Natural killer cell (primary cell): Measurements from ENCODE around the gene ITGB4. TPM values are rescaled to one million over a fixed set of nuclear protein-coding genes. Genes with fewer than 3 reads are reported as not detected.

Source experiments
- ATAC-seq, 3 donors: fragments of 150-1000 bp in 2 of 3; fragments of 200-7000 bp in 1 of 3; cut with Tn5 transposase; 1 replicate in 1 of 3; 2 replicates in 2 of 3; pipeline ENCODE4 v1.10.0; 2021; ENCODE audit warnings: mild to moderate bottlenecking in 2 of 3, moderate library complexity in 2 of 3
- DNase-seq, 2 donors: peaks; one replicate each; pipeline versions ENCODE4 v3.0.0 to v3.0.0-alpha.2; 2013 to 2021; ENCODE audit warnings: mixed read lengths in 1 of 2
- H3K27ac ChIP-seq: one replicate; pipeline ENCODE4 v1.5.1; 2013; ENCODE audit warnings: mild to moderate bottlenecking, low read length
- H3K27me3 ChIP-seq: one replicate; pipeline ENCODE4 v1.6.1; 2013; ENCODE audit warnings: low read length; ENCODE audit not compliant: control insufficient read depth, insufficient read depth
- H3K36me3 ChIP-seq: one replicate; pipeline ENCODE4 v1.6.1; 2013; ENCODE audit warnings: low read length; ENCODE audit not compliant: control insufficient read depth, insufficient read depth
- H3K4me1 ChIP-seq: one replicate; pipeline ENCODE4 v1.6.1; 2013; ENCODE audit warnings: low read length; ENCODE audit not compliant: control insufficient read depth, insufficient read depth
- H3K4me3 ChIP-seq: one replicate; pipeline ENCODE4 v1.5.1; 2013; ENCODE audit warnings: low read length
- H3K9me3 ChIP-seq: one replicate; pipeline ENCODE4 v1.6.1; 2013; ENCODE audit warnings: low read length; ENCODE audit not compliant: control insufficient read depth, insufficient read depth
- H3K27ac Mint-ChIP-seq, 2 donors: one replicate each; pipeline ENCODE4 v1.8.0; 2022; ENCODE audit warnings: mild to moderate bottlenecking in 2 of 2, mixed read lengths in 2 of 2, moderate library complexity in 1 of 2
- H3K27me3 Mint-ChIP-seq, 2 donors: one replicate each; pipeline ENCODE4 v1.8.0; 2022; ENCODE audit warnings: low read depth in 2 of 2, mixed read lengths in 2 of 2
- H3K36me3 Mint-ChIP-seq: one replicate; pipeline ENCODE4 v1.8.0; 2022; ENCODE audit warnings: mixed read lengths
- H3K4me1 Mint-ChIP-seq, 2 donors: one replicate each; pipeline ENCODE4 v1.8.0; 2022; ENCODE audit warnings: mixed read lengths in 2 of 2
- H3K4me3 Mint-ChIP-seq: one replicate; pipeline ENCODE4 v1.8.0; 2022; ENCODE audit warnings: mild to moderate bottlenecking, moderate library complexity, mixed read lengths
- H3K9me3 Mint-ChIP-seq, 2 donors: one replicate each; pipeline ENCODE4 v1.8.0; 2022; ENCODE audit warnings: mixed read lengths in 2 of 2
- WGBS: methylation state at CpG from one replicate; pipeline ENCODE4 v1.1.7; 2013; ENCODE audit warnings: missing lambda C conversion rate; ENCODE audit not compliant: insufficient coverage; 5-methylcytosine and 5-hydroxymethylcytosine counted together
- intact Hi-C: fragments of 100-400 bp; cut with micrococcal nuclease; formaldehyde crosslinking; loops from one replicate; pipeline ENCODE4 v1.14.2; 2022
- total RNA-seq, 4 donors: library from RNA; stranded (reverse); fragments of 120-200 nt in 1 of 4; gene quantifications; one replicate each; pipeline versions ENCODE4 v1.2.3 to v1.2.4, GENCODE V29; 2013 to 2022
- TF ChIP-seq, protein P1 (sequence below): fragments of 200-600 bp; IDR thresholded peaks from one replicate; pipeline ENCODE4 v1.8.0; 2022; ENCODE audit warnings: antibody characterized with exemption

ITGB4 gene
- total RNA-seq, 3 donors from 2014 or later (not counting 1 experiment from before 2014, with no cell fraction given) = 0.38 to 1.0 (median 0.68) TPM

- Histone ChIP-seq H3K27ac (no peak overlapping the region), H3K4me1 (peaks cover 24% of the 10 kb centered on the region), H3K36me3 (peaks cover 4% of the 10 kb centered on the region), H3K4me3 (no peak overlapping the region), H3K9me3 (no peaks in the 10 kb centered on the region), H3K27me3 (no peaks in the 10 kb centered on the region)
- H3K9me3 Mint-ChIP-seq = no peaks in the 10 kb centered on the region
- H3K4me1 Mint-ChIP-seq = peaks cover 5 to 8% of the 10 kb centered on the region in 2 donors
- WGBS = 96% methylated on average over 29 of the region's 29 CpGs
- H3K27me3 Mint-ChIP-seq = no peaks in the 10 kb centered on the region
- no peak overlapping the region for H3K27ac Mint-ChIP-seq
- intact Hi-C loops = no loop called here
- no peak for ATAC-seq
- no peak for DNase-seq
- TF ChIP-seq, protein P1, sequence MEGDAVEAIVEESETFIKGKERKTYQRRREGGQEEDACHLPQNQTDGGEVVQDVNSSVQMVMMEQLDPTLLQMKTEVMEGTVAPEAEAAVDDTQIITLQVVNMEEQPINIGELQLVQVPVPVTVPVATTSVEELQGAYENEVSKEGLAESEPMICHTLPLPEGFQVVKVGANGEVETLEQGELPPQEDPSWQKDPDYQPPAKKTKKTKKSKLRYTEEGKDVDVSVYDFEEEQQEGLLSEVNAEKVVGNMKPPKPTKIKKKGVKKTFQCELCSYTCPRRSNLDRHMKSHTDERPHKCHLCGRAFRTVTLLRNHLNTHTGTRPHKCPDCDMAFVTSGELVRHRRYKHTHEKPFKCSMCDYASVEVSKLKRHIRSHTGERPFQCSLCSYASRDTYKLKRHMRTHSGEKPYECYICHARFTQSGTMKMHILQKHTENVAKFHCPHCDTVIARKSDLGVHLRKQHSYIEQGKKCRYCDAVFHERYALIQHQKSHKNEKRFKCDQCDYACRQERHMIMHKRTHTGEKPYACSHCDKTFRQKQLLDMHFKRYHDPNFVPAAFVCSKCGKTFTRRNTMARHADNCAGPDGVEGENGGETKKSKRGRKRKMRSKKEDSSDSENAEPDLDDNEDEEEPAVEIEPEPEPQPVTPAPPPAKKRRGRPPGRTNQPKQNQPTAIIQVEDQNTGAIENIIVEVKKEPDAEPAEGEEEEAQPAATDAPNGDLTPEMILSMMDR = no peak
- no peaks in the 10 kb centered on the region for H3K36me3 Mint-ChIP-seq
- no peak overlapping the region for H3K4me3 Mint-ChIP-seq
Observed at GRCh38 chr17:75756451-75757085, 35.3 kb downstream of the ITGB4 start.

DNA sequence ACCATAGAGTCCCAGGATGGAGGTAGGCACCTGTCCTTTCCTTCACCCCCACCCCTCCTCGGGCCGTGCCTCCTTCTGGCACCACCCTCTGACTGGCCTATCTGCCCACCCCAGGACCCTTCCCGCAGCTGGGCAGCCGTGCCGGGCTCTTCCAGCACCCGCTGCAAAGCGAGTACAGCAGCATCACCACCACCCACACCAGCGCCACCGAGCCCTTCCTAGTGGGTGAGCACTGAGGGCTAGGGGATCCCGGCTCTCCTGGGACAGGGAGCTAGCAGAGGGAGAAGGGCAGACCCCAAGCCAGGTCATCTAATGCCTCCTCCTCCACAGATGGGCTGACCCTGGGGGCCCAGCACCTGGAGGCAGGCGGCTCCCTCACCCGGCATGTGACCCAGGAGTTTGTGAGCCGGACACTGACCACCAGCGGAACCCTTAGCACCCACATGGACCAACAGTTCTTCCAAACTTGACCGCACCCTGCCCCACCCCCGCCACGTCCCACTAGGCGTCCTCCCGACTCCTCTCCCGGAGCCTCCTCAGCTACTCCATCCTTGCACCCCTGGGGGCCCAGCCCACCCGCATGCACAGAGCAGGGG lies 35.9 kb downstream of the ITGB4 start:
- H3K36me3 Mint-ChIP-seq = no peaks in the 10 kb centered on the region
- intact Hi-C loops = no loop called here
- no peak overlapping the region for H3K27ac Mint-ChIP-seq
- H3K4me3 Mint-ChIP-seq = no peak overlapping the region
- peaks cover 24% of the 10 kb centered on the region for H3K4me1 ChIP-seq
- no peak overlapping the region for H3K4me3 ChIP-seq
- H3K27me3 ChIP-seq = no peaks in the 10 kb centered on the region
- no peaks in the 10 kb centered on the region for H3K9me3 ChIP-seq
- H3K27ac ChIP-seq = no peak overlapping the region
- TF ChIP-seq, protein P1 = no peak
- peaks cover 4% of the 10 kb centered on the region for H3K36me3 ChIP-seq
- no peaks in the 10 kb centered on the region for H3K27me3 Mint-ChIP-seq
- DNase-seq = no peak
- 92% methylated on average over 21 of the region's 21 CpGs for WGBS
- no peaks in the 10 kb centered on the region for H3K9me3 Mint-ChIP-seq
- H3K4me1 Mint-ChIP-seq = peaks cover 6 to 9% of the 10 kb centered on the region in 2 donors
- no peak for ATAC-seq

- Mint-ChIP-seq H3K36me3 (no peaks in the 10 kb centered on the region), H3K27me3 (no peaks in the 10 kb centered on the region), H3K4me3 (no peak overlapping the region), H3K27ac (no peak overlapping the region), H3K9me3 (no peaks in the 10 kb centered on the region), H3K4me1 (peaks cover 11 to 20% of the 10 kb centered on the region in 2 donors)
- Histone ChIP-seq H3K9me3 (no peaks in the 10 kb centered on the region), H3K36me3 (peaks cover 4% of the 10 kb centered on the region), H3K4me3 (no peak overlapping the region), H3K27ac (no peak overlapping the region), H3K4me1 (peaks cover 20% of the 10 kb centered on the region), H3K27me3 (no peaks in the 10 kb centered on the region)
- intact Hi-C loops = no loop called here
- TF ChIP-seq, protein P1 = no peak
- WGBS = 94% methylated on average over 41 of the region's 41 CpGs
- ATAC-seq = no peak
- no peak for DNase-seq
Observed at GRCh38 chr17:75758131-75758905, 37.1 kb downstream of the ITGB4 start.
